ENCODE measurements around the gene FGF6. TPM values are rescaled to one million over a fixed set of nuclear protein-coding genes. Genes with fewer than 3 reads are reported as not detected.

FGF6 gene
- total RNA-seq, 2 experiments from 2014 or later: not detected

GRCh38 chr12:4444031-4444430, 1.6 kb downstream of the FGF6 start:
- no peaks in the 10 kb centered on the region for H3K27me3 Mint-ChIP-seq
- no peak overlapping the region for H3K4me3 ChIP-seq (ENCODE audit: low read length)
- no peak overlapping the region for H3K27ac ChIP-seq (ENCODE audit: low read depth in 1 of 2, low read length in 2 of 2)
- ChIA-PET POLR2A (no interaction called here), CTCF (no interaction called here)
- H3K4me3 Mint-ChIP-seq: no peak overlapping the region
- no peak for TF ChIP-seq CTCF (IDR thresholded peaks at IDR 0.05)
- H3K4me1 ChIP-seq (ENCODE audit: insufficient read depth, low read length): no peaks in the 10 kb centered on the region
- H3K27ac Mint-ChIP-seq: no peak overlapping the region
- H3K27me3 ChIP-seq (ENCODE audit: control insufficient read depth in 1 of 2, insufficient read depth in 2 of 2, low read length in 2 of 2): no peaks in the 10 kb centered on the region
- no peak for ATAC-seq (ENCODE audit: poor library complexity)
- H3K36me3 ChIP-seq (ENCODE audit: insufficient read depth, low read length): no peaks in the 10 kb centered on the region
- H3K36me3 Mint-ChIP-seq (ENCODE audit: low read depth): no peaks in the 10 kb centered on the region
- no peaks in the 10 kb centered on the region for H3K9me3 Mint-ChIP-seq
- peaks cover 8% of the 10 kb centered on the region for H3K4me1 Mint-ChIP-seq (ENCODE audit: low read depth)
- no peaks in the 10 kb centered on the region for H3K9me3 ChIP-seq (ENCODE audit: control insufficient read depth in 1 of 2, insufficient read depth in 1 of 2, low read length in 2 of 2)
- DNase-seq: no peak
- intact Hi-C loops (cut with DNase I, micrococcal nuclease): no loop called here

- H3K27ac Mint-ChIP-seq: no peak overlapping the region
- TF ChIP-seq CTCF (IDR thresholded peaks at IDR 0.05): no peak
- H3K4me1 ChIP-seq (ENCODE audit: insufficient read depth, low read length): no peaks in the 10 kb centered on the region
- CTCF ChIA-PET: no interaction called here
- no peak for DNase-seq
- intact Hi-C loops (cut with DNase I, micrococcal nuclease): no loop called here
- H3K9me3 Mint-ChIP-seq: no peaks in the 10 kb centered on the region
- H3K27me3 ChIP-seq (ENCODE audit: control insufficient read depth in 1 of 2, insufficient read depth in 2 of 2, low read length in 2 of 2): no peaks in the 10 kb centered on the region
- ATAC-seq (ENCODE audit: poor library complexity): no peak
- peaks cover 9% of the 10 kb centered on the region for H3K4me1 Mint-ChIP-seq (ENCODE audit: low read depth)
- H3K27me3 Mint-ChIP-seq: no peaks in the 10 kb centered on the region
- H3K27ac ChIP-seq (ENCODE audit: low read depth in 1 of 2, low read length in 2 of 2): no peak overlapping the region
- POLR2A ChIA-PET: no interaction called here
- H3K4me3 ChIP-seq (ENCODE audit: low read length): no peak overlapping the region
- no peaks in the 10 kb centered on the region for H3K36me3 Mint-ChIP-seq (ENCODE audit: low read depth)
- H3K36me3 ChIP-seq (ENCODE audit: insufficient read depth, low read length): no peaks in the 10 kb centered on the region
- no peak overlapping the region for H3K4me3 Mint-ChIP-seq
- no peaks in the 10 kb centered on the region for H3K9me3 ChIP-seq (ENCODE audit: control insufficient read depth in 1 of 2, insufficient read depth in 1 of 2, low read length in 2 of 2)
Measured at GRCh38 chr12:4443616-4444015, 2.0 kb downstream of the FGF6 start.

GRCh38 chr12:4441355-4442335, 4.0 kb downstream of the FGF6 start:
- ATAC-seq (ENCODE audit: poor library complexity) (no peak), DNase-seq (no peak)
- H3K9me3 ChIP-seq (ENCODE audit: control insufficient read depth in 1 of 2, insufficient read depth in 1 of 2, low read length in 2 of 2): no peaks in the 10 kb centered on the region
- POLR2A ChIA-PET: no interaction called here
- no peaks in the 10 kb centered on the region for H3K4me1 ChIP-seq (ENCODE audit: insufficient read depth, low read length)
- Mint-ChIP-seq H3K4me1 (ENCODE audit: low read depth) (peaks cover 9% of the 10 kb centered on the region), H3K27ac (no peak overlapping the region), H3K9me3 (no peaks in the 10 kb centered on the region), H3K36me3 (ENCODE audit: low read depth) (no peaks in the 10 kb centered on the region), H3K4me3 (no peak overlapping the region), H3K27me3 (no peaks in the 10 kb centered on the region)
- TF ChIP-seq CTCF (IDR thresholded peaks at IDR 0.05): no peak
- intact Hi-C loops (cut with DNase I, micrococcal nuclease): no loop called here
- no peaks in the 10 kb centered on the region for H3K36me3 ChIP-seq (ENCODE audit: insufficient read depth, low read length)
- CTCF ChIA-PET: no interaction called here
- no peak overlapping the region for H3K27ac ChIP-seq (ENCODE audit: low read depth in 1 of 2, low read length in 2 of 2)
- no peaks in the 10 kb centered on the region for H3K27me3 ChIP-seq (ENCODE audit: control insufficient read depth in 1 of 2, insufficient read depth in 2 of 2, low read length in 2 of 2)
- H3K4me3 ChIP-seq (ENCODE audit: low read length): no peak overlapping the region
